Measurements from ENCODE around the gene SSNA1.

Gene SSNA1

GRCh38 chr9:137204731-137205125 lies 16.3 kb downstream of the SSNA1 start:
- DNase-seq: no peak

GRCh38 chr9:137205126-137206069 lies 16.9 kb downstream of the SSNA1 start, which contains the start of the genes NDOR1 and TMEM203:
Gene NDOR1, plus strand, starts transcription at chr9:137205700. Its CDS starts 78 bp downstream, at chr9:137205778.
Gene TMEM203, minus strand, starts transcription at chr9:137205648. Its CDS starts 234 bp downstream, at chr9:137205414.
- DNase-seq: peak; percentile 64 to 71

- DNase-seq: no peak
Measured at GRCh38 chr9:137206602-137207001, 18.1 kb downstream of the SSNA1 start.

- no peak for DNase-seq
Measured at GRCh38 chr9:137211532-137211931, 23.1 kb downstream of the SSNA1 start.

- no peak for DNase-seq
Measured at GRCh38 chr9:137212520-137212919, 24.0 kb downstream of the SSNA1 start.

GRCh38 chr9:137213160-137214060 lies 24.9 kb downstream of the SSNA1 start:
- DNase-seq: no peak

GRCh38 chr9:137214620-137215019 lies 26.1 kb downstream of the SSNA1 start:
- DNase-seq: no peak

- DNase-seq: no peak
Measured at GRCh38 chr9:137215196-137215986, 26.9 kb downstream of the SSNA1 start.

- no peak for DNase-seq
Measured at GRCh38 chr9:137216188-137216965, 27.9 kb downstream of the SSNA1 start.

- DNase-seq: no peak
Measured at GRCh38 chr9:137217276-137218211, 29.1 kb downstream of the SSNA1 start.

GRCh38 chr9:137218212-137218753 lies 29.8 kb downstream of the SSNA1 start:
- no peak for DNase-seq

- no peak for DNase-seq
Measured at GRCh38 chr9:137218754-137219271, 30.3 kb downstream of the SSNA1 start.

GRCh38 chr9:137219757-137220316 lies 31.4 kb downstream of the SSNA1 start:
- DNase-seq: no peak

- no peak for DNase-seq
Measured at GRCh38 chr9:137220317-137221094, 32.0 kb downstream of the SSNA1 start.

GRCh38 chr9:137221095-137221505 lies 32.6 kb downstream of the SSNA1 start:
- no peak for DNase-seq

- DNase-seq: no peak
Measured at GRCh38 chr9:137221506-137222111, 33.1 kb downstream of the SSNA1 start.

- no peak for DNase-seq
Measured at GRCh38 chr9:137222190-137223077, 34.0 kb downstream of the SSNA1 start, which contains the start of gene RNF208. Gene RNF208, minus strand, starts transcription at chr9:137222240. Its CDS starts 1,028 bp downstream, at chr9:137221212.
